ENCODE results near the gene ABCC1. TPM values are rescaled to one million over a fixed set of nuclear protein-coding genes. Genes with fewer than 3 reads are reported as not detected.

Gene ABCC1
- total and polyA plus RNA-seq, 2 of the 8 experiments (the other 6 are each of a cell fraction or from before 2014, with no cell fraction given): 42.6 to 66.8 TPM

GRCh38 chr16:16057102-16057501 lies 107.7 kb downstream of the ABCC1 start:
- no peak overlapping the region for H3K9ac ChIP-seq (replicated peaks in 1 of 4; ENCODE audit: extremely low read depth in 1 of 4, low read depth in 3 of 4, low read length in 3 of 4)
- CTCF ChIA-PET (ENCODE audit: partially characterized antibody): interaction anchor here (0.6 to 1.1 kb wide), 4 partner anchors 30 to 280 kb away, joined by 3 to 4 read pairs (median 3); no protein-coding TSS in a partner anchor
- no peaks in the 10 kb centered on the region for H3K27me3 ChIP-seq (replicated peaks in 1 of 4; ENCODE audit: control insufficient read depth in 3 of 4, extremely low read depth in 1 of 4, insufficient read depth in 3 of 4, low read length in 3 of 4)
- H2AFZ ChIP-seq (ENCODE audit: low read length): no peak overlapping the region
- H2AK5ac ChIP-seq (ENCODE audit: low read depth, low read length): no peak overlapping the region
- FAIRE-seq: no peak
- no peak overlapping the region for H3K4me3 ChIP-seq (ENCODE audit: extremely low read depth in 1 of 4, insufficient read depth in 2 of 4, low read depth in 3 of 4, low read length in 4 of 4)
- no peak overlapping the region for H3K4ac ChIP-seq (replicated peaks; ENCODE audit: insufficient read length, low read depth, low read length)
- H3K18ac ChIP-seq (ENCODE audit: extremely low read depth, low read length): no peak overlapping the region
- no peak overlapping the region for H3K14ac ChIP-seq (ENCODE audit: insufficient read length)
- no peak overlapping the region for H2BK5ac ChIP-seq (ENCODE audit: low read depth, low read length)
- H2BK120ac ChIP-seq (replicated peaks; ENCODE audit: low read depth, low read length): no peak overlapping the region
- no peak overlapping the region for H4K5ac ChIP-seq (ENCODE audit: insufficient read length, low read depth, low read length)
- 99% methylated on average over 5 of the region's 6 CpGs; no CpG with 5 or more reads in 1 of the 2 experiments for WGBS, 2 experiments (ENCODE audit: extremely low coverage in 1 of 2, insufficient coverage in 1 of 2, insufficient read length in 1 of 2, insufficient replicate concordance in 2 of 2, low coverage in 1 of 2, low lambda C conversion rate in 2 of 2, missing lambda C conversion rate in 1 of 2)
- H2BK20ac ChIP-seq (ENCODE audit: low read length): no peak overlapping the region
- H3K79me2 ChIP-seq (ENCODE audit: control insufficient read depth in 1 of 2, insufficient read depth in 2 of 2, low read length in 2 of 2): no peaks in the 10 kb centered on the region
- no peak overlapping the region for H2BK12ac ChIP-seq (ENCODE audit: low read depth, low read length)
- H3K79me1 ChIP-seq (ENCODE audit: low read depth, low read length): no peaks in the 10 kb centered on the region
- H4K20me1 ChIP-seq (replicated peaks in 1 of 2; ENCODE audit: control insufficient read depth in 1 of 2, insufficient read depth in 2 of 2, low read length in 2 of 2): peaks cover 0 to 5% of the 10 kb centered on the region in 2 experiments
- H3K27ac ChIP-seq (ENCODE audit: low read depth, low read length): no peak overlapping the region
- no peak overlapping the region for H4K91ac ChIP-seq (replicated peaks; ENCODE audit: insufficient read length, low read length)
- no peak overlapping the region for H3K4me2 ChIP-seq (ENCODE audit: insufficient read depth in 1 of 2, low read depth in 2 of 2, low read length in 2 of 2)
- no peak overlapping the region for H4K8ac ChIP-seq (ENCODE audit: extremely low read depth, insufficient read depth, low read length)
- H3K9me3 ChIP-seq (ENCODE audit: insufficient read depth in 2 of 2, low read depth in 1 of 2, low read length in 1 of 2): no peaks in the 10 kb centered on the region
- no peak for DNase-seq (ENCODE audit: low read depth in 1 of 2, low spot score in 2 of 2)
- H3K23me2 ChIP-seq (ENCODE audit: low read depth, low read length): no peaks in the 10 kb centered on the region
- H3K36me3 ChIP-seq (ENCODE audit: control insufficient read depth in 2 of 4, insufficient read depth in 4 of 4, low read length in 3 of 4): peaks cover 9 to 62% (median 29%) of the 10 kb centered on the region in 4 experiments; a peak in 7 of 8 replicates
- no peak overlapping the region for H2BK15ac ChIP-seq (ENCODE audit: low read length)
- H3K4me1 ChIP-seq (replicated peaks in 1 of 4; ENCODE audit: control insufficient read depth in 3 of 4, insufficient read depth in 4 of 4, low read length in 3 of 4): no peaks in the 10 kb centered on the region
- H3K56ac ChIP-seq (replicated peaks; ENCODE audit: insufficient read length, low read depth, low read length): no peak overlapping the region
- H3K23ac ChIP-seq (ENCODE audit: insufficient read length): no peak overlapping the region
- TF ChIP-seq HDAC6 (IDR thresholded peaks at IDR 0.05; ENCODE audit: low read depth, low read length) (no peak), BRCA1 (IDR thresholded peaks at IDR 0.05; ENCODE audit: low read depth, low read length) (no peak)
- POLR2A ChIA-PET (ENCODE audit: partially characterized antibody): no interaction called here
